HTR-8/SVneo (cell line): ENCODE measurements around the gene IL13RA2.

Experiments
- DNase-seq: peaks from one replicate; pipeline ENCODE4 v3.0.0; 2011; ENCODE audit warnings: low spot score, mixed read lengths; ENCODE audit not compliant: insufficient read length
- FAIRE-seq: peaks from 2 replicates; lab custom pipeline; 2011; peaks lifted over from hg19 to GRCh38; lab: Jason Lieb, UNC

Gene IL13RA2

DNA sequence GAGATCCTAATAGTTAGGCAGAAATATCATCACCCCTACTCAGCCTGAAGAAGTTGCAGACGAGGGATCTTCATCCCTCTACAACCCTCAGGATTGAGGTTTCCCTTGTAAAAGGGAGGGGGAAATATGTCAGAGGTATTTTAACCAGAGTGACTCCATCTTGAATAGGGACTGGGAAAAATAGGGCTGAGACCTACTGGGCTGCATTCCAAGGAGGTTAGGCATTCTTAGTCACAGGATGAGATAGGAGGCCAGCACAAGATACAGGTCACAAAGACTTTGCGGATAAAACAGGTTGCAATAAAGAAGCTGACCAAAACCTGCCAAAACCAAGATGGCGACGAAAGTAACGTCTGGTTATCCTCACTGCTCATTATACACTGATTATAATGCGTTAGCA is 17.5 kb downstream of the IL13RA2 start:
- FAIRE-seq (no peak), DNase-seq (no peak)

DNA sequence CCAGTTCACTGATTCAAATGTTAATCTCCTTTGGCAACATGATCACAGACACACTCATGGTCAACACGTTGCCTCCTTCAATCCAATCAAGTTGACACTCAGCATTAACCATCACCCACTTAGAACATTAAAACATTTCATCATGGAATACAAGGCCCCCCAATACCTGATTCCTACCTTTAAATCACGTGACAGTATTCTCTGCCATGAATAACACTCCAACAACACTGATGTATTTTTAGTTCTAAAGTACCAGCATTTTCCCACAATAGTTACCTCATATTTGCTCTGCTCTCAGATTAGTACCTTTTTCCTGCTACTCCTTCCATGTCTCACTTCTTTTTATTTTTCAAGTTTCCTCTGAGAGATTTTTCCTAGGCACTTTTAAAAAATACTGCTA is 19.6 kb downstream of the IL13RA2 start:
- no peak for DNase-seq
- FAIRE-seq: no peak

DNA sequence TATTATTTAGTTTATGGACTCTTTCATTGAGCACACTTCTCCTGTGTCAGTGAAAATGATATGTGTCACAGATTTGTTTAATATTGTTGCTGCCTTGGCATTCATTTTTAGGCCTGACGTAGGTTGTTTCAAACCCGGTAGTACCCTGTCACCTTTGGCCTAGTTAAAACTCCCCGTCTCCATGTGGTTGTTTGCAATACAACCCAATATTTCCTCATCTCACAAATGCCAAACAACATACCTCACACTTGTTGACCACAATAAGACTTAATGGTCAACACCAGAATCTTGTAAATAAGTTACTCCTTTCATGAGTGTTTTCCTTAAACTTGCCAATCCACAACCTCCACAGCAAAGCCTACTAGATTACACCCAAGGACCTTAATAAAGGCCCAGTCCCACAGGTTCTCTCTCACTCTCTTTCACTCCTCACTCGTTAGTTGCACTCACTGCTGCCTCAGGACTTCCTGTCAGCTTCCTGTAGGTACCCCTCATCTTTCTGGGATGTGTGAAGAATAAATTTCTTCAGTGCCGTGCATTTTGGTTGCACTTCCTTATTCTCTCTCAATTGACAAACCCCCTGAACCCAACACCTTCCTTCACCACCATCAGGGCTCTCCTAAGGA is 31.3 kb downstream of the IL13RA2 start:
- no peak for FAIRE-seq
- no peak for DNase-seq

DNA sequence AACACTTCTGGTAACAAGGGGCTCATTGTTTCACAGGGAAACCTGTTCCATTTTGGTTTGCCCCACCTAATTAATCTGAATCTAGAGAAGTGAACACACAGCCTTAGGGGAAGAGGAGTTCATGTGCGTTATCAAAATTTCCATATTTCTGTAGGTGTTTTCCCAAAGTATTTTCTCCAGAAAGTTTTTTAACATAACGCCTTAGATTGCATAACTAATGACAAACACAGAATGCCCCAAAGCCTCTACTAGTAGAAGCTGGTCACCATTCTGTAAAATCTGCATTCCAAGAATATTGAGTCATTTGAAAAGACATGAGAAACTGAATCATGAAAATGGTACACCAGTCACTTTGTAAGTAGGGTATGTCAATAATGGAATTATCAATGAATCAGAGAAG is 41.1 kb downstream of the IL13RA2 start:
- no peak for DNase-seq
- no peak for FAIRE-seq

DNA sequence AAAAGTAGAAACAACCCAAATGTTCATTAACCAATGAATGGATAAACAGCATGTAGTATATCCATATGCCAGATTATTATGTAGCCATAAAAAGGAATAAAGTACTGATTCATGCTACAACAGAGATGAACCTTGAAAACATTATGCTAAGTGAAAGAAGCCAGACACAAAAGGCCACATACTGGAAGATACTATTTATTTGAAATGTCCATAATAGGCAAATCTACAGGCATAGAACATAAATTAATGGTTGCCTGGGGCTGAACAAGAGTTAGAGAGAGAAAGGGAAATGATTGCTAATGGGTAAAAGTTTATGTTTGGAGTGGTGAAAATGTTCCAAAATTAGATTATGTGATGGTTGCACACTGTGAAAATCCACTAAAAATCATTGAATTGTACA is 44.4 kb downstream of the IL13RA2 start:
- DNase-seq (no peak), FAIRE-seq (no peak)

DNA sequence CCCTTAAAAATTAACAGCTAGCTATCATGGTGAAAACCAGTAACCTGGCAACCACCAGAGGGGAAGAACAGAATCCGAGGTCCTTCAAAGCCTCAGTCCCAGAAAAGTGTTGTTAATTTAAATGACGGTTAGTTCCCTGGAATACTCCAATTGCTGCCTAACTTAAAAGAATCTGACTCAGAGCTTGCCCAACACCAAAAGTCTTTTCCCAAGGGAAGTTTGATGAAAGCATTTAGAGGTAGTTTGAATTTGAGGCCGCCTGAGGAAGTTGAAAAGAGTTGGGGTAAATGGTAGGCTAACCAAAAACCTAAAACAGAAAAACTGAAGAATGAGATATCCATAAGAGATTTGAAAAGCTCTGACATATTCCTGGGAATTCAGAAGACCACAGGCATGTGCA is 46.6 kb downstream of the IL13RA2 start:
- no peak for FAIRE-seq

DNA sequence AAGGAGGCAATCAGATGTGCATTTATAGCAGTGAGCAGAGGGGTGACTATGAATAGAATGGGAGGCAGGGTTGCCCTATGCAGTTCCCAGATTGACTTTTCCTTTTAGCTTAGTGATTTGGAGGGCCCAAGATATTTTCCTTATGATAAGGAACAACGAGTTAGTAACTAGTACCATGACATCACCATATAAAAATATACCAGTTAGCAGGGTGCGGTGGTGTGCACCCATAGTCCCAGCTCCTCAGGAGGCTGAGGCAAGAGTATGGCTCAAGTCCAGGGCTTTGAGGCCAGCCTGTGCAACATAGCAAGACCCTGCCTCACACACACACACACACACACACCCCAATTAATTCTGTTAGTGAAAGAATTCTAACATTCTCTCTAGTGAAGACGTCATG is 53.0 kb downstream of the IL13RA2 start:
- DNase-seq (no peak), FAIRE-seq (no peak)

More for the DNA sequence above, 46.6 kb downstream of the IL13RA2 start:
- DNase-seq: no peak

DNA sequence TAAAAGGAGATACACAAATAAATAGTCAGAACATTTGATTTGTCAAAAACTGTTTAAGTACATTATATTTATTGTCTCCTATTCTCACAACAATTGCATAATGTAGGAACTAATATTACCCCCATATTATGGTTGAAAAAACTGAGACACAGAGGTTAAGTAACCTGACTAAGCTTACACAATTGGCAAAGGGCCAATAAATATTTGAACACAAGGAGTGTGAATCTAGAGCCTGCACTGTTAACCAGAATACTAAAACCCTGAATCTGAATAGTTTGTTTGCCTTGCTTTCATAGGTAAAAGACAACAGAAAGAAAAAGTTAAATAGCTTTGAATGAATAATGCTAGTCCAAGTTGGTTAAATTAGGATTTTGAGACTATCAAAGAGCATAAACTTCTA is 55.2 kb downstream of the IL13RA2 start:
- DNase-seq (no peak), FAIRE-seq (no peak)

DNA sequence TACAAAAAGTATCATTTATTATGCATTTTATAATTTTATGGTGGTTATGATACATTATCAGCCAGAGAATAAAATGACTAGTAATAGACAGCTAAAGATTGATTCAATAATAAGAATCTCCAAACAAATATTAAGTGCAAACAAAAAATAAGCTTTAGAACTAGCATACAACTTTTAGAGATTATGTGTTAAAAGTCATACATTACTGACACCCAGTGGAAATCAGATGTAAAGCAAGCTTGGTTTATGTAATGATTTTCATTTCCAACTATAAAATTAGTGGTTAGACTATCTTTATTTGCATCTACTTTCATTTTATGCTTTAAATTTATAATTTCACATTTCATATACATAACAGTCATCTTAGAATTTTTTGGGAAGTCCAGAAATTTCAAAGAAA is 57.7 kb downstream of the IL13RA2 start:
- no peak for FAIRE-seq
- DNase-seq: peak; percentile 2
